GM18909 (cell line): ENCODE results near the gene LRRC25.

Experiments used
- ATAC-seq: cut with Tn5 transposase; IDR thresholded peaks from one replicate; pipeline ENCODE4 v1.9.1; 2021; ENCODE audit warnings: mild to moderate bottlenecking; ENCODE audit not compliant: unreplicated experiment, poor library complexity

Gene LRRC25

GRCh38 chr19:18436671-18437490 lies 39.5 kb upstream of the LRRC25 start:
- peak; percentile 54 for ATAC-seq

DNA sequence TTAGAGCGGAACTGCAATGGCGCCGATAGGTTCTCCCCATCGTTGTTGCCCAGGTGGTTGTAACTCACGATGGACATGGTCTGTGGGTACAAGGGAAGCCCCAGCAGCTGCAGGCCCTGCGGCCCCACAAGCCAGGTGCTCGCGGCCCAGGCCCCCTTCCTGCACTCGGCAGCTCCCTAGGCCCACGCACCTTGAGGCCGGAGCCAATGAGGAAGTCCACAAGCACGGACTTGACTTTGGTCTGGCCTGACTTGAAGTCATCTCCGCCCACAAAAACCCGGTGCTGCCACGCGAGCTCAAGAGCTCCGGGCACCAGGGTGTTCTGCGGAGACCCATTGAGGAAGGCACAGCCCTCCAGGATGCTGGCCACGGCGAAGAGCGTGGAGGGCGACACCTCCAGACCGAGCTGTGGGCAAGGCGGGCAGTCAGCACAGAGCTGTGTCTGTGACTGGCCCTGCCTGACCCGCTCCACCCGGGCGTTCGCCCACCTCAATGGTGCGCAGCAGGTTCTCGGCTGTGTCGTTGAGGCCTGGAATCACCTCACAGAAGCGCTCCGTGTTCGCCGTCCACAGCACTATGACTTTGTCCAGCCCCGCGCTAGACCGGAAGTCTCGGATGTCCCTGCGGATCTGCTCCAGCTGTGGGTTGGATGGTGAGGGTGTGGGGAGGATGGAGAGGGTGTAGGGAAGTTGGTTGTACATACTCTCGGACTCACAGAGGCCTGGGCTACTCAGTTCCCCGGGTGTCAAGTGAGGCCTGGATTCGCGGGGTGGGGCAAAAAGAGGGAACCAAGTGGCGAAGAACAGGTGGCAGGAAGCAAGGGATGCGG lies 38.6 kb upstream of the LRRC25 start:
- ATAC-seq, result no peak

DNA sequence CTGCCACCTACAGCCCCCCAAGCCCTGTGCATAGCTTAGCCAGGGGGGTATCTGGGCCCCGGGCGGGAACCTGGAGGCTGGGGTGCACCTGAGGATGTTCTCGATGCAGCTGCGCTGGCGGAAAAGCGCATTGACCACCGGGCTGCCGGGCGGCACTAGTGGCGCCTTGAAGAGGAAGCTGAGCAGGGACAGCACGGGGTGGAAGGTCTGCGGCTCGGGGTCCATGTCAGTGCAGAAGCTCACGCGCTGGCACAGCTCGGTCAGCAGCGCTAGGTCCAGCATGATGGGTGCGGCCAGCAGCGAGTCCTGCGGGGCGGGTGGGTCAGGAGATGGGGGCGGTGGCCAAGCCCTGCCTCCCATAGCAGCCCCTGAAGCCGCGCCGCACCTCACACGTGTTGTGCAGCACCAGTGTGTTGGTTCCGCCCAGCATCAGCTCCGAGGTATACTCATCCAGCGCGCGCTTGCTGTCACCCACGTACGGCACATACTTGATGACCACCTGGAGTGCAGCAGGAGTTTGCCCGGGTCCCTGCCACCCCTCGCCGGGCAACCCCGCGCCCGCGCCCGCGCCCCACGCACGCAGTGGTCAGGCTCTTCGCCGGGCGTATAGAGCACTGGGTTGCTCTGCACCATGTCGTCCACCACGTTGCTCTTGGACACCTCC lies 37.9 kb upstream of the LRRC25 start:
- no peak for ATAC-seq

GRCh38 chr19:18434411-18435175 lies 37.2 kb upstream of the LRRC25 start:
- no peak for ATAC-seq

GRCh38 chr19:18433735-18434398 lies 36.4 kb upstream of the LRRC25 start:
- ATAC-seq, result no peak

DNA sequence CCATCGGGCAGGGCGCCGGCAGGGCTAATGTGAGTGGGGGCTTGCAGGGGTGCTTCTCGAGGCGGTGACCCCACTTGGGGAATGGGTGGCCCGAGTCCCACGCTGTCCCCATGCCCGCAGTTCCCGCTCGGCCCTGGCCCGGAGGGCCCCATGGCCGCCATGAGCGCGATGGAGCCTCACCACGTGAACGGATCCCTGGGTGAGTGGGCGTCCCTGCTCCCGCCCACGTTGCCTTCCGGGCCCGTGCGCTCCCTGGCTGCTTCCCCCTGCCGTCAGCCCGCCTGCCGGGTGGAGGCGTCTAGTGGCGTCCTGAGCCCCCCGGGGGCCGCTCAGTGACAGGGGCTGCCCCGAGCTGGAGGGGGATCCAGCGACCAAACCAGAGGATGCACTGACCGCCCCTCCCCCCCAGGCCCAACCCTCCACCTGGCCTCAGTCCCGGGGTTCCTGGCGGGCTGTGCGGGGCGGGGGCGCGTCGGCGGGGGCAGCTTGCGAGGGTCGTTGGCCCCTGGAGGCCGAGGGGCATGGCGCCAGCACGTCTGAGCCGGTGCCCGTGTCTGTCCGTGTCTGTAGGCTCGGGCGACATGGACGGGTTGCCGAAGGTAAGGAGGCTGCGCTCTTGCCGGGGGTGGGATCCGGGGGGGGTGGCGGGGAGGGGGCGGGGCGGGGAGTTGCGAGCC lies 35.7 kb upstream of the LRRC25 start:
- no peak for ATAC-seq

DNA sequence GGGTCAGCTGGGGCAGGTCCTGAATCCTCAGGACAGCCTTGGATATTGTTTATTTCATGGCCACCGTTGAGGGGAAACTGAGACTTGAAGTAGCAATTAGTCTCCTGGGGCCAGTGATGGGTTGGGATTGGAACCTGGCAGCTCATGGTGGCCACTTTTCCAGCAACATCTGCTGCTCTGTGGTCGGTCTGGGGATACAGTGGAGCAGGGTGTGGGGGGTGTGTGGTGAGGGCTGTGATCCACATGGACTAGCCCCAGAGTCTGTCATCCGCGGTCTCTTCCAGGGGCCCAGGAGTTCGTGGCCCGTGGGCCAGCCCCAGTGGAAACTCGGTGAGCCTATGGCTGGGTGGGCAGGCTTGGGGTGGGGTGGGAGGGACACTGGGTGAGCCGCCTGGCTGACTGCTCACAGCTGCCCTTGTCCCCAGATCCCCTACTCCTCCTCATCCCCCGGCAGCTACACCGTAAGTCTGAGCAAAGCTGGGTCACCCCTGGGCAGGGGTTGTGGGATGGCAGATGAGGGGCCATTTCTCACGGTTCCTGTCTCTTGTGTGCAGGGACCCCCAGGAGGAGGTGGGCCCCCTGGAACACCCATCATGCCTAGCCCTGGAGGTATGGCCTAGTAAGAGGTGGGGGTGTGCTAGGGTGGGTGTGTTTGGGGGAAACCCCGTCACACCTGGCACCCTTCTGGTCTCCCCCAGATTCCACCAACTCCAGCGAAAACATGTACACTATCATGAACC lies 35.0 kb upstream of the LRRC25 start:
- no peak for ATAC-seq

DNA sequence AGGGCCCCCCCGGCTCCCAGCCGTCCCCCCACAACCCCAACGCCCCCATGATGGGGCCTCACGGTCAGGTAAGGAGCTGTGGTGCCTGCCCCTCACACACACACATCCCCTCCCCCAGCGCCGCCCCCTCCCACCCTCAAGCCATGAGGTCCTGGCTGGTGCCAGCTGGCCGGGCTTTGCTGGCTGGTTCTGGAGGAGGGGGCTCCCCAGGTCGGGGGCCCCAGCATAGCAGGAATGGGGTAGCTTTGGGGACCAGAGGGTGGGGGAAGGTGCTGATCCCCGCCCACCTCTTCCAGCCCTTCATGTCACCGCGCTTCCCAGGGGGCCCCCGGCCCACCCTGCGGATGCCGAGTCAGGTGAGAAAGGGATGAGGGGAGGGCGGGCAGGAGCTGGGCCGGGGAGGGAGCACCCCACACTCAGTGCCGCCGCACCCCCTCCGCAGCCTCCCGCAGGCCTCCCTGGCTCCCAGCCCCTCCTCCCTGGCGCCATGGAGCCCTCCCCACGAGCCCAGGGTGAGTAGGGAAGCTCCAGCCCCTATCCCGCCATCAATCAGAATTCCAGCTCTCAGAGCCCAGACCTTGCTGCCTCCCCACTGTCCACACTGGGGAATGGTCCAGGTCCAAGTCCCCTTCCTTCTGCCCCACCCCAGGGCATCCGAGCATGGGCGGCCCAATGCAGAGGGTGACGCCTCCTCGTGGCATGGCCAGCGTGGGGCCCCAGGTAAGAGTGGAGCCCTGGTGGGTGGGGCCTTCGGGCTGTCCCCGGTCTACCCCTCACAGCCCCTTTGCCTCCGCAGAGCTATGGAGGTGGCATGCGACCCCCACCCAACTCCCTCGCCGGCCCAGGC lies 34.2 kb upstream of the LRRC25 start:
- ATAC-seq, result no peak

DNA sequence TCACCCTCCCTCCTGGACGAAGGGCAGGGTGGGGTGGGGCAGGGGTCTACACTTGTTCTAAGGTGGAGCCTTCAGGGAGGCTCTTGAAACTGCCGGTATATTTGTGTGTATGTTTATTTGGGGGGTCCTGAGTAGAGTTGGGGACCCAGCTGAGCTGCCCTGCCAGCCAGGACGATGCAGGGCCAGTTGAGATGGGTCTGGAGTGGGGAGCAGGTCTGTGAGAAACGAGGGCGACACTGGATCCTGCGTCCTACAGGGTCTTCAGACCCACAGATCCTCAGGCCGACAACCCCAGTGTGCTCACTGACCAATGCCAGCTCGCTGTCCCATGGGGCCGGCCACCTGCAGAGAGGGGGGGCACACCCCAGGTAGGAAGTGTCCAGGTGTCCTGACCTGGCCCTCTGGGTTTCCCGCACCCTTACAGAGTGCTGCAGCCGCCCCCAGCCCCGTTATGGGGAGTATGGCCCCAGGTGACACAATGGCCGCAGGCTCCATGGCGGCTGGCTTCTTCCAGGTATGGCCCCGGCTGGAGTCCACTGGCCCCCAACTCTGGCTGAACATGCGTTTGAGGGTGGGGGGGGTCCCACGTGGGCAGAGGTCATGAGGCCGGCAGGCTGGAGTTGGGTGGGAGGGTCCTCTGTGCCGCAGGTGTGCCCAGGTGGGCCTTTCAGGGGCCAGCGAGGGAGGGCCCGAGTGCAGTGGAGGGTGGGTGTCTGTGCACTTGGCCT lies 33.2 kb upstream of the LRRC25 start:
- no peak for ATAC-seq

DNA sequence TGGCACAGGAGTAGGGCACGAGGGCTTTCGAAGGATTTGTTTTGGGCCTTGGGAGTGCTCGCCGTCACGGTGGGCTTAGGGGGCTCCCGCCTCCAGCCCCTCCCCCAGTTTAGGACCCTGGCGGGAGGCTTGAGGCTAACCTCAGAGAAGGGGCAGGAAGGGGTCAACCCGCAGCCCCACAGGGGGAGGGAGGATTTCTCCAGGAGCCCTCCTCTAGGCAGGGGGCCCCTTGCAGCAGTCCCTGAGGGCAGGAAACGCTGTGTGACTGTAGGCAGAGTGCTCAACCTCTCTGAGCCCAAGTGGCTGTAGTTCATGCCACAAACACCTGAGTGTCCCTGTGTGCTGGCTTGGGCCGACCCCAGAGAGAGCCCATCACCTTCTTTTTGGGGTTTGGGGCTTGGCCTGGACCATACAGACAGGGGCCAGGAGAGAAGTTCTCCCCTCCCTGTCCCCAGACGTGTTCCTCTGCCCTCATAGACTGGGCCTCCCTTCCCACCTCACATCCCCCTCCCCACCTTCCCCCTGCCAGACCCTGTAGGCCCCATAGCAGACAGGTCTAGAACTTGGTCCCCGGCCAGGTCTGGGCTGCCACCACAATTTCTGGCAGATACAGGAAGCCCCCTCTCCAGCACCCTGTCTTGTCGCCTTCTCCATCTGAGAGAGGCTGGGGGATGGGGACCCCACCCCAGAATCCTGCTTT lies 32.4 kb upstream of the LRRC25 start:
- ATAC-seq, result no peak

- ATAC-seq, result peak; percentile 68
Measured at GRCh38 chr19:18428787-18429674, 31.6 kb upstream of the LRRC25 start.

DNA sequence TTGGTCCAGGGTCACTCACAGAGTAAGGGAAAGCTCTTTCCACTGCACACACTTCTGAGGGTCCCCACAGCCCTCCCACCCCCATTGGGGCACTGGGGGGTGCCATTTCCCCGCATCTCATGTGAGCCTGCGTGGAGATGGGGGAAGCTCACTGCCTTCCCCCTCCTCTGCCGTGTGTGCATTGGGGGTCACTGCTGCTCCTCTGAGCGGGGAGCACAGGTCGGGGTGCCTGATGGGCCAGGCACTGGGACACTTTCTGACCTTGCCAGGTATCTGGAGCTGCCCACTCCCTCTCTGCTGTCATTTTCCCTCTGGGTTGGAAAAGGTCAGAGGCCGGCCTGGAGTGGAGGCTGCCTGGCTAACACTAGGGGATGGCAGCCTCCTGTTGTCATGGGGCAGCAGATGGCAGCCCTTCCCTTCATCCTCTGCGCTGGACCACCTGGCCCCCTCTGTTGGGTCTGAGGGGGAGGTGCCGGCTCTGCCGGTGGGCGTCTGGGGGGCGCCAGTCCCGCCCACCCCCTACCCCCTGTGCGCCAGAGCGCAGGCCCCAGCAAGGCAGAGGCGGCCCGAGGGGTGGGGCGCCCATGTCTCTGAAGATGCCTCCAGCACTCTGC lies 30.9 kb upstream of the LRRC25 start:
- ATAC-seq, result no peak

DNA sequence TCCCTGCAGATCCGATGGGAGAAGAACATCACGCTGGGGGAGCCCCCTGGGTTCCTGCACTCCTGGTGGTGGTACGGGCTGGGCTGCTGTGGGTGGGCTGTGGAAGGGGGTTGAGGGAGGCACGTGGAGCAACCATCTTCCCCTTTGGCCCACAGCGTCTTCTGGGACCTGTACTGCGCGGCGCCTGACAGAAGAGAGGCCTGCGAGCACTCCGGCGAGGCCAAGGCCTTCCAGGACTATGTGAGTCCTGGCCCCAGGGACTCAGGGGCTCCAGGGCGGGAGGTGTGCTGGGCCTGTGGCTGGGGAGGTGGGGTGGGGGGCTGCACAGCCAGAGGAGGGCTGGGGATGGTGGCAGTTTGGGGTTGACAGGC lies 30.3 kb upstream of the LRRC25 start:
- no peak for ATAC-seq

GRCh38 chr19:18427080-18427742 lies 29.8 kb upstream of the LRRC25 start:
- ATAC-seq, result no peak

- no peak for ATAC-seq
Measured at GRCh38 chr19:18426416-18426767, 29.0 kb upstream of the LRRC25 start.
